Type B pancreatic cell (in vitro differentiated cells): ENCODE measurements around the gene NEURL1. TPM values are rescaled to one million over a fixed set of nuclear protein-coding genes. Genes with fewer than 3 reads are reported as not detected.
A peak's percentile ranks its signal among the peaks of the same experiment; 100 is the strongest.

Experiments used
- DNase-seq: peaks from one replicate; pipeline ENCODE4 v3.0.0; 2021; ENCODE audit warnings: mixed read lengths; ENCODE audit not compliant: unreplicated experiment; ENCODE audit errors: extremely low spot score
- H3K27ac Mint-ChIP-seq: 2 replicates; pipeline ENCODE4 v1.8.0; 2021; ENCODE audit warnings: mild to moderate bottlenecking, mixed read lengths
- H3K27me3 Mint-ChIP-seq: 2 replicates; pipeline ENCODE4 v1.8.0; 2021; ENCODE audit warnings: mixed read lengths
- H3K36me3 Mint-ChIP-seq: 2 replicates; pipeline ENCODE4 v1.8.0; 2021; ENCODE audit warnings: mixed read lengths
- H3K4me1 Mint-ChIP-seq: one replicate; pipeline ENCODE4 v1.8.0; 2021; ENCODE audit warnings: mixed read lengths; ENCODE audit not compliant: unreplicated experiment
- H3K4me3 Mint-ChIP-seq: 2 replicates; pipeline ENCODE4 v1.8.0; 2021; ENCODE audit warnings: mild to moderate bottlenecking, mixed read lengths
- H3K9me3 Mint-ChIP-seq: 2 replicates; pipeline ENCODE4 v1.8.0; 2021; ENCODE audit warnings: mixed read lengths
- CTCF ChIP-seq: fragments of 200-600 bp; sonication (generic); conservative IDR thresholded peaks from 2 replicates; pipeline ENCODE4 v1.5.0; 2021; ENCODE audit warnings: antibody characterized with exemption, mild to moderate bottlenecking
- total RNA-seq: library from RNA; stranded (reverse); gene quantifications from 2 replicates; pipeline ENCODE4 v1.2.1, GENCODE V29; 2021; ENCODE audit warnings: low replicate concordance

The NEURL1 gene
- total RNA-seq, 1 donor from 2014 or later: 38.3 TPM

- Mint-ChIP-seq H3K4me1 (peaks cover 33% of the 10 kb centered on the region), H3K4me3 (peak overlapping the region; percentile 74), H3K27me3 (no peaks in the 10 kb centered on the region), H3K27ac (peak overlapping the region; percentile 97), H3K9me3 (peaks cover 9% of the 10 kb centered on the region), H3K36me3 (peaks cover 5% of the 10 kb centered on the region)
- TF ChIP-seq CTCF: no peak
- no peak for DNase-seq
These were observed 18.7 kb downstream of the NEURL1 start for GRCh38 chr10:103512166-103512565.

- peak overlapping the region; percentile 74 for H3K4me3 Mint-ChIP-seq
- H3K4me1 Mint-ChIP-seq: peaks cover 29% of the 10 kb centered on the region
- H3K36me3 Mint-ChIP-seq: peaks cover 5% of the 10 kb centered on the region
- peaks cover 9% of the 10 kb centered on the region for H3K9me3 Mint-ChIP-seq
- H3K27me3 Mint-ChIP-seq: no peaks in the 10 kb centered on the region
- peak overlapping the region; percentile 97 for H3K27ac Mint-ChIP-seq
- no peak for TF ChIP-seq CTCF
- no peak for DNase-seq
These were observed 19.3 kb downstream of the NEURL1 start for GRCh38 chr10:103512591-103513379.

GRCh38 chr10:103513380-103514060 is 20.0 kb downstream of the NEURL1 start:
- peaks cover 21% of the 10 kb centered on the region for H3K4me1 Mint-ChIP-seq
- TF ChIP-seq CTCF: no peak
- peak overlapping the region; percentile 21 for H3K4me3 Mint-ChIP-seq
- no peaks in the 10 kb centered on the region for H3K27me3 Mint-ChIP-seq
- H3K9me3 Mint-ChIP-seq: peaks cover 13% of the 10 kb centered on the region
- H3K36me3 Mint-ChIP-seq: peaks cover 8% of the 10 kb centered on the region
- peak overlapping the region; percentile 97 for H3K27ac Mint-ChIP-seq
- no peak for DNase-seq

- no peak for DNase-seq
- H3K27me3 Mint-ChIP-seq: no peaks in the 10 kb centered on the region
- H3K27ac Mint-ChIP-seq: peak overlapping the region; percentile 97
- TF ChIP-seq CTCF: no peak
- H3K9me3 Mint-ChIP-seq: peaks cover 14% of the 10 kb centered on the region
- no peak overlapping the region for H3K4me3 Mint-ChIP-seq
- peaks cover 21% of the 10 kb centered on the region for H3K4me1 Mint-ChIP-seq
- H3K36me3 Mint-ChIP-seq: peaks cover 9% of the 10 kb centered on the region
These were observed 20.7 kb downstream of the NEURL1 start for GRCh38 chr10:103514244-103514643.

- no peak for DNase-seq
- H3K4me1 Mint-ChIP-seq: peaks cover 11% of the 10 kb centered on the region
- peaks cover 12% of the 10 kb centered on the region for H3K36me3 Mint-ChIP-seq
- no peaks in the 10 kb centered on the region for H3K27me3 Mint-ChIP-seq
- TF ChIP-seq CTCF: no peak
- no peak overlapping the region for H3K4me3 Mint-ChIP-seq
- peak overlapping the region; percentile 69 for H3K27ac Mint-ChIP-seq
- peaks cover 16% of the 10 kb centered on the region for H3K9me3 Mint-ChIP-seq
These were observed 24.0 kb downstream of the NEURL1 start for GRCh38 chr10:103517234-103518085.
